ENCODE results near the gene CDKAL1.
"Not testable (repeated sequence)": the region's sequence is repeated elsewhere in the genome, so short reads cannot be mapped to it uniquely, and the experiment has no call there.

CDKAL1 gene

DNA sequence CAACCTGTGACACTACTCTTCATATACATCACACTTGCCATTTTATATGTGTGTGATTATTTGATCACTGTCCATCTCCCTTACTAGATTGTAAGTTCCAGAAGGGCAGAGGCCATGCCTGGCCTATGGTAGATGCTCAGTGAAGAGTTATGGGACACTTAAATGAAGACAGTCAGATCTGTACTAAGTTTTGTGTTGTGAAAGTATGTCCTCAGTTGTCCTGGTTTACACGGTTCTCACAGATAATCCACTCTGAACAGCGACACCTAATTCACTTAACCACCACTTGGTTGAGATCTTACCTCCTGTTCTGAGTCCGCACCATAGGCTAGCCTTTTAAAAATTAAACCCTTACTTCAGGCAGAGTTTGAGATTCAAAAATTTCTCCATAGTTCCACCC, 625.2 kb downstream of the CDKAL1 start:
- no peak for DNase-seq

DNA sequence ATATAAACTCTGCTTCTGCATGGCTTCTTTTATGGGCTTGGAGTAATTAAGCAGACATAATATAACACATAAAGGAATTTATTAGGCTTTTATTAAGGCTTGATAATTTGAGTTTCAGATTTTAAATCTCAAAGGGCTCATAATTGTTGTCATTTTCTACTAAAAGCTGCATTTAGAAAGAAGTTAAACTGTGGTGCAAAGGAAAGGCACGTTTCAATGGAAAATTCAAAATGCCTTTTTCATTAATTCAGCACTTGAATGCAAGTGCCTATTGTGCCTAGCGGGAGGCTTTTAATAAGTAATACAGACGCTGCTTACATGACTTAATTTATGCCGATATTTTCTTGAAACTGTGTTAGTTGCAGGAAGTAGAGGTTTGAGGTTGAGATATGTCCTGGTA, 627.5 kb downstream of the CDKAL1 start:
- no peak for DNase-seq

DNA sequence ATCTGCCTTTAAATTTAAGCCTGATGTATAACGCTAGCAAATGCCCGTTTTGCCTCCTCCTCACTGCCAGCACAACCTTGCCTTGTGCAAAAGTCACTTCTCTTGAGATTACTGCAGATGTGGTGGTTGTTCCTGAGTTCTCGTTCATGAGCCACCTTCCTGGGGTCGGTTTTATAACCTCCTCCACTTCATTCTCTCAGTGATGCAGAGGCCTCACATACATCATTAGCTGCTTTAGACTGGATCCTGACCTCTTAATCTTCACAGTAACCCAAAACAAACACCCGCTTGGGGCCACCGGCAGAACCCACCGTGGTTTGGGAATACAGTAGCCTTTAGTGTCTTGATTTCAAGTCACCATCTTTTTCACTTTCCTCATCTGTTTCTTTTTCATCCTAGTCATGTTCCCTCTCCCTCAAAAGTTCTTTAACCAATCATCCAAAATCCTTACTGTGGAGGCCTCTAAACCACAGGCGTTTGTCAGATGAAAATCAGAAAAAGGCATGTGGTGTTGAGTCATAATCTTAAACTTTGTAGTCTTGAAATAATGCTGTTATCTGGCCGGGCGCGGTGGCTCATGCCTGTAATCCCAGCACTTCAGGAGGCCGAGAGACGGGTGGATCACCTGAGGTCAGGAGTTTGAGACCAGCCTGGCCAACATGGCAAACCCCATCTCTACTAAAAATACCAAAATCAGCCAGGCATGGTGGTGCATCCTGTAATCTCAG, 629.0 kb downstream of the CDKAL1 start:
- peak; percentile 89 for DNase-seq

DNA sequence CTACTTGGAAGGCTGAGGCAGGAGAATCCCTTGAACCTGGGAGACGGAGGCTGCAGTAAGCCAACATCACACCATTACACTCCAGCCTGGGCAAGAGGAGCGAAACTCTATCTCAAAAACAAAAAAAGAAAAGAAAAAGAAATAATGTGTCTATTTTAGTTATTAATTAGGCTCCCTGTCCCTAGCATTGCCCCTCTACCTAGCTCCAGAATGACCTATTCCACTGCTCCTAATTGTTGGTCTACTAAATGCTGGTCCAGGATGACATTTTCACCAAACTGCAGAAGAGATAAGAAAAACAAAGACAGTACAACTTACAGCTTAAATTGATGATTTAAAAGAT, 629.6 kb downstream of the CDKAL1 start:
- DNase-seq: no peak

DNA sequence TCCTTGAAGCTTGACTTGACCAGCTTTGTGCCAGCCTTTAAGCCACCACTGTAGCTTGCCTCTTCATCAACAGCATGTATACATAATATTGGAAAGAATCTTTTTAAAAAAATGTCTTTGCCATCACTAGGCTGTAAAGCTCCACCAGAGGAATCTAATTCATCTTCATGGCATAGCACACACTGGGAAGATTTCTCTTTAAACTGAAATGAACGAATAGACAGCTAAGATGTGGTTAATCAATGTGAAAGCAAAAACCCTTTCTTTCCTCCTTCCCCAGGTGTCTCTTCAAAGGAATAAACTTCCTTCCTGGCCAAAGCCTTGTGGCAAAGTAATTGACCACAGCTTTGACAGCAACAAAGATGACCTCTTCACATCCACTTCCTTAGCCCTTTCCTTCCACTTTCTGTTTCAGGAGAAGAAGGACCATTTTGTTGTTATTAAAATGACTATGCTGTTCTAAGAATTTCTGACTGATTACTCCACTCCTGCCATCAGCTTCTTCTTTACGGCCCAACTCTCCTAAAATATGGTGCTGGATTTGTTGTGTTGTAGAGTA, 630.6 kb downstream of the CDKAL1 start:
- DNase-seq: peak; percentile 71

DNA sequence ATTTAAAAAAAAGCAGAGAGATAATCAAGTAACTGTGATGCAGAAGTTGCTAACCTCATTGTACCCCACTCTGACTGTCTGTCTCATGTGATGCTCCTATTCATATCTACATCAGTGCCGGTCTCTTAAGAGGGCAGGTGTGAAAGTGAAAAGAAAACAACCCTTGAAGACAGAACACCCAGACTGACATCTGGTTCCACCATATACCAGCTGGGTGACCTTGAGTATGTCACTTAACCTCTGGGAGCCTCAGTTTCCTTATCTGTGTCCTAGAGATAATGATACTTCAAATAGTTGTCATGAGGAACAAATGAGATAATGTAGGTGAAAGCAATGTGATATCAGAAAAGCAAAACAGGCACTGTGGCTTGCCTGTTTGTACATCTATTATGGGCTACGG, 632.5 kb downstream of the CDKAL1 start:
- no peak for DNase-seq

DNA sequence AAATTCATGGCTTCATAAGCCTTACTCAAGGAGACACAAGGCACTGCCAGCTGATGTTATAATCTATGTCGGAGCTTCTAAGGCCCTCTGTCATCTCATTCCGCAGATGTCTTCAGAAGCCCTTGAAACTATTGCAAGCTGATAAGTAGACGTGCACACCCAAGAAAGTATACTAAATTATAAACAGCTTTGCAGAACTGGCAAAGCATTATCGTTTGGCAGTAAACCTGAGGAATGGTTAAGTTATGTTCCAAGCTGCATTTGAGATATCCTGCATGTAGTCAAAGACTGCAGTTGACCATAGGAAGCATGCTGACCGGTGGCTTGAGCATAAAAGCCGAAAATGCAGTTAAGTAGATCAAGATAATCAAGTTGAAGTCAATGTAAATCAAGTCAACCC, 633.5 kb downstream of the CDKAL1 start:
- DNase-seq: no peak

DNA sequence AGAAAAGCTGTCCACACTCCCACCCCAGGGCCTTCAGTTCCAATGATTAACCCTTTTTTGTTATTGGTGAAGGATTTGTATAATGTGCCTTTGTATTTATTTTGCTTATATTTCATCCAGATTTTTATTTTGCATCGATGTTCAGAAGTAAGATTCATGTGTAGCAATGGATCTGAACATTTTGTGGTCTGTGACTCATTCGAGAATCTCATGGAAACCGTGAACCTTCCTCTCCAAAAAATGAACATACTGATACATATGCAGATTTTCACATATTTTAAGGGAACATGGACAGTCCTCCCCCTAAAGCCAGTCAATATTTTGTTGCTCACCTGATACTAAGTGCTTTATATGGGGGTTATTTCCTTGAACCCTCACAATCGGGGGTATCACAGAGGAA, 637.5 kb downstream of the CDKAL1 start:
- no peak for DNase-seq

DNA sequence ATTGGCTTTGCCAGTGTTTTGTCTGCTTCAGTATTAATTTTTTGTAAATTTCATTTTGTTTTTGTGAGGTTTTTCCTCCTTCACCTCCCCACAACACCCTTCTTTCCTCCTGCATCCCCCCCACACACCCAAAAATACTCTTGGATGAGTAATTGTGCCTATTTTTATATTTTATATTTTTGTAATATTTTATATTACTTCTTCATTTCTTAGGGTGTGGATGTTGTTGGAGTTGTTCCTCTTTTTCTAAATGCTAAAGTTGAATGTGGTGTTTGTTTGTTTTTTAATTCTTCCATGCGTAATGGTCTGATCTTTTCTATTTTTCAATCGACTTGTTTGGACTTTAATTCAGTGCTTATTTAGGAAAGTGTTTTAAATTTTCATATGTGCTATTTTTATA, 638.8 kb downstream of the CDKAL1 start:
- no peak for DNase-seq

DNA sequence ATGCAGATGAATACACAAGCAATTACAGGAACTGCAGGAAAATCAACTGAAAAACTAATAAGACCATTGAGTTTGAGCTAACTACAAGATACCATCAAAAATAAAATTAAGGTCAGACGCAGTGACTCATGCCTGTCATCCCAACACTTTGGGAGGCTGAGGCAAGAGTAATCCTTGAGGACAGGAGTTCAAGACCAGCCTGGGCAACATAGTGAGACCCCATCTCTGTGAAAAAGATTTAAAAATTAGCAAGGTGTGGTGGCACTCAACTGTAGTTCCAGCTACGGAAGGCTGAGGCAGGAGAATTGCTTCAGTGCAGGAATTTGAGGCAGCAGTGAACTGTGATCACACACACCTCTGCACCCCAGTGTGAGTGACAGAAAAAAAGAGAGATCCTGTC, 639.4 kb downstream of the CDKAL1 start:
- no peak for DNase-seq

DNA sequence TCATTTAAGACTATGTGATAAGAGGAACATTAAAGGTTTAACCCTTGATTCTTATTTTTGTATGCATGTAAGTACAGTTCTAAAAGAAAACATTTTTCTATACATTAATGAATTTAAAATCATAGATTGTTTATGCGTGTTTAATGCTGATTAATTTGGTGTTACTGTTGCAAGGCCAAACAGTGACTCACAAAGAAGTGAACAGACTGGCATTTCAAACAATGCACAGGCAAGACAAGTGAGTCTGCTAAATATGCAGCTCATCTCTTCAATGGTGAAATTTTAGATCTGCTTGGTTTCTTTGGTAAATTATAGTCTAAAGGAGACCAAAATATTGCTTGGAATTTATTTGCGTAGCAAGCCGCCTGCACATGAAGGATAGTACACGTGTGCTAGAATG, 641.9 kb downstream of the CDKAL1 start:
- DNase-seq: no peak

DNA sequence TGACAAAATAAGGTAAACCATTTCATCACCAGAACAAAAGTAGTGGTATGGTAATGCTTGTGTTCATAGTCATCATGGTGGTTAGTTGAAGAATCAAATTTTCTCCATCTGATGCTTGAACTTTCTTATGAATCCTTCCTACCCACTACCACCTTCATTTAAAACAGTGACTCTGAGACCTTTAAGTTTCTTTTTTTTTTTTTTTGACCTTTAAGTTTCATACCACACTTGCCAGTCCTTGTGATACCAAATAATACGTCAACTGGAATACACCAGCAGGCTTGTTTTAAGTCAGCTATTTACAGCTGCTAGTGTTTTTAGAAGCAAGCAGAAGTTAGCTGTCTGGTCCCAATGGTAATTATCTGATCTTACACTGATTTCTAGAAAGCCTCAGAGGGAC, 645.9 kb downstream of the CDKAL1 start:
- DNase-seq: no peak

DNA sequence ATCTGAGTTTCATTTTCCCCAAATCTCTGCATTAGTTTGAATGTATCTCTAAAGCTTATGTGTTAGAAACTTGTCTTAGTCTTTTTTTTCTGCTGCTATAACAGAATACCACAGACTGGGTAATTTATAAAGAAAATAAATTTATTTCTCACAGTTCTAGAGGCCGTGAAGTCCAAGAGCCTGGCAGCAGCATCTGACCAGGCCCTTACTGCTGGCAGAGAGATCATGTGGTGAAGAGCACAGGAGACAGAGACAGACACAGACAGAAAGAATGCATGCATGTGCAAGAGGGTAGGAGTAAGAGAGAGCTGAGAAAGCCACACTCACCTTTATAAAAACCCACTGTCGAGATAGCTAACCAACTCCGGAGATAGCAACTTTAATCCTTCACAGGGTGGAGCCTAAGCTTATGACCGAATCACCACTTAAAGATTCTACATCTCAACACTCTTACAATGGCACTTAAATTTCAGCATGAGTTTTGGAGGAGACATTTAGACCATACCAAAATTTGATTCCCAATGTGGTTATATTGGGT, 646.6 kb downstream of the CDKAL1 start:
- DNase-seq: no peak

DNA sequence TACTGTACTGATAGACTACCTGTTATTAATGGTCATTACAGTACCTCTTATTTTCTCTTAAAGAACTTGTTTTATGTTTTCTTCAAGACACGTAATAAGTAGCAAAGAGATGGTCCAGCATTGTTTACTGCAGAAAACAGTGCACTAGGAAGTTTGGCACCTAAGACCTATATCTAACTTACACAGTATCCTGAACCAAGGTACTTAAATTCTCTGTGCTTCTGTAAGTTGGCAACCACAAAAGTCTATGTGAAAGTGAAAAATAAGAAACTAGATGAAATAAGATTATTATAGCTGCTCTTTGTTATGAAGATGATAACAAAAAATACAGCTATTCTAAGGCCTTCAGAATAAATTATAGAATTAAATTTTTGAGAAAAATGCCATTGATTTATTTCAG, 647.6 kb downstream of the CDKAL1 start:
- DNase-seq: no peak

DNA sequence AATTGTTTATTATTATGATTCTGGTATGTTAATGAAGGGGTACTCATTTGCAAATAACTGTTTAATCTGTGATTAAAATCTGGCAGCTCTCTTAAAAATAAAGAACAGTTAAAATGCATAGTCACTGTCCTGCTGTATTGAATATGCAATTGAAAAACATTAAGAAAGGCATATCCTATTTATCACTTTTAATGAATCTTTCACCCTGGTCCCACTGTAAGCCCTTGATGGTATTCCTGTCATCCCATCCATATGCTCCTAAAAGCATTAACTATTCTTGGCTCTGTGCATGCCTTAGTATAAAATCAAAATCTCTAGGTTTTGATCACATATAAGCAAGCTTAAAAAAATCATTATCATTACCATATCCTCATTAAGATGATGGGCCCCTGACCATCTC, 648.3 kb downstream of the CDKAL1 start:
- DNase-seq: no peak

DNA sequence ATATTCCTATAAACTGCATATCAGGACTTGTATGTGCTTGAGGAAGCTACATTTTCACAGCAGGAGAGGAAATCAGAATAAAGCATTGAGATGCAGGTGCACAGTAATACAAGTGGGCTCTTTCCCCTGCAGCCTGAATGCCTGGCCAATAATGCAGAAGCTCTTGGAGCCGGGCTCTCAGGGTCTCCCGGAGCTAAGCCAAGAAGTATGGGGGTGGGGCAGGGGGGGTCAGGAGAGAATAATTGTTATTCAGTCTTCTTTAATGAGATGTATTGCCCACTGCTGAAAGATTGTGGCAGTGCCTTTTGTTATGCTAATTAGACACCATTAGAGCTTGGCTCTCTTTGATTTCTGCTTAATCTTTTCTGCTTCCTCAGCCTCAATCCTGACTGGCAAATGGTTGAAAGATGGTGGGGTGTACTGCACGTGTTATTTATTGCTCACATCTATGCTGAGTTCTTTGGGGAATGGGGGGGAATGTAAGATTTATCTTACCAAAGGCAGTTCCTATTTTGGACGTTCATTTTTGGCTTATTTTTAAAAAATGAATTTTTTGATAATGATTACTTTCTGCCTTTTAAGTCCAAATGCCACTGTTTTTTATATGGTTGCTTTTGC, 651.7 kb downstream of the CDKAL1 start:
- DNase-seq: no peak

DNA sequence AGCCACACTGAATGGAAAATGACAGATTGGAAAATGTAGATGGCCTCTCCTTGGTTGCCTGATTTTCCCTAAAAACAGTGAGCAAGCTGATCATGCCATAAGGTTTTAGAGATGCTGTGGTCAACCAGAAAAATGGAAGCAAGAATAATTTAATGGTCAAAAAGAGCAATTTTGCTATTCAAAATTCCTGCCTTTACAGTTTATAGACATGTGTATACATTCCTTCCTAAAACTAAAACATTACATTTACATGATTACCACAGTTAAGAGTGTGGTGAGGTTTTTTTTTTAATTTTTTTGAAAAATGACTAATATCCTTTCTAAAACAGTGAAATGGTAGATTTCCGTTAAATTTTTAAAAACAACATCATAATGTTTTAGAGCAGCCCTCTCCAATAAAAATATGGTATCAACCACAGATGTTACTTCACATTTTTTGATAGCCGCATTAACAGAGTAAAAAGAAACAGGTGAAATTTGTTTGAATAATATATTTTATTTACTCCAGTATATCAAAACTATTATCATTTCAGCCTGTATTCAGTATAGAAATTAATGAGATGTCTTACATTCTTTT, 652.3 kb downstream of the CDKAL1 start:
- DNase-seq: no peak

DNA sequence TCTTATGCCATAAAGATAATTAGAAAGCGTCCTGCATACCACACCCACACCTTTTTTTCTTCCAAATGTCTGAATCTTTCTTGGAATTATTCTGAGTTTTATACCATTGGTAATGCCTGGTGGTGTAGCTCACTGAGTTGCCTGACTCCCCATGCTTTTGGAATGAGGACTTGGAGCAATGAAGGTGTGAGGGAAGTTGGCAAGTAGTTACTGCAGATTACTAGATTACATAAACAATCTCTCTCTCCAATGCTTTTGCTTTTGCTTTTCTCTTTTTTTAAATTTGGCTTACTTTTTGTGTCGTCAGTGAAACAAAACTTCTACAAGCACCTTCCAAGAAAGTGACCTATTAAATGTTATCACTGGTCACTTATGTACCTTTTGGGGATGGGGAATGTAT, 653.2 kb downstream of the CDKAL1 start:
- no peak for DNase-seq

DNA sequence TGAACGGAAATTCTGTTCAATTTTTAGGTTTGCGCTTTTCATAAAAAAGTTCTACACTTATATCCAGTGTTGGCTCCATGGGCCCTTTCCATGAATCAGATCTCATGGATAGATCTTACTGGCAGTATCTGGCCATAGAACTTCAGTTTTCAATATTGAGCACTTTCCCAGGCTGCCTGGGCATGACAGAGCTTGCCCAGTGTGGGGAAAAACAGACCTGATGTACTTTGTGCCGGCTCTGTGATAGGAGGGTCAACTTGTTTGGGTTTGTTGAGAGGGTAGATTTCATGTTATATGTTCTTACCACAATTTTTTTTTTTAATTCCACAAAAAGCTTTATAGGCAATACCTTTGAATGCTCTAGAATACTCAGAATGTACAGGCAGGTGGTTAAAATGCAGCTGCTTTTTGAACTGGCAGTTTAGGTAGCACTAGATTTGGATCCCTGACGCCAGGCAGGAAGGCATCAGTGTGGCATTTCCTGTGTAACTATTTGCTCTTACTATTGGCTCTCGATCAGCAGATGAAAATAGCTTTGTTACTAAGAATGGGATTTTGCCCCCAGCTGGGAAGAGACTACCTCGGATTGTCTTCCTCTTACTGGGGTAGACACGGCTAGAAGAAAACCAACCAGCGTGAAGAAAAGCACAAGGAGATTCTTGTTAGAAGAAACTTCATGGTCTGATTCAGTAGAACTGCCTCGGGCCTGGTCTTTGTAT, 654.4 kb downstream of the CDKAL1 start:
- DNase-seq: no peak

DNA sequence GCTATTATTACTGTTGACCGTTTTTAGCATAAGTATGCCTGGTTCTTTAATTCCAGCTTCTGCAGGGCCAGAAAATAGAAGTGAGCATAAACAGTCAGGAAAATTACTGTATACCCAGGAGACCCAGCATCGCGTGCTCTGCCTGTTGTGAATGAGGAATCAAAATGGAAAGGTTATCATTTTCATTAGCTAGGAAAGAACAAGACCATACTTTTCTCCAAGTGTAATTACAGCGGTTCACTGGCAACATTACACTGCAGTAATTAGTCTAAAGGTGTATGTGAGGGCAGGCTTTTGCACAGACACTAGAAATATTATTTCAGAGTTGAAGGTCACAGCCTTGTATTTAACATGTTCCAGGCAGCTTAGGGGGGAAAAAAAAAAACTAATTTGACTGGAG, 655.5 kb downstream of the CDKAL1 start:
- DNase-seq: no peak

DNA sequence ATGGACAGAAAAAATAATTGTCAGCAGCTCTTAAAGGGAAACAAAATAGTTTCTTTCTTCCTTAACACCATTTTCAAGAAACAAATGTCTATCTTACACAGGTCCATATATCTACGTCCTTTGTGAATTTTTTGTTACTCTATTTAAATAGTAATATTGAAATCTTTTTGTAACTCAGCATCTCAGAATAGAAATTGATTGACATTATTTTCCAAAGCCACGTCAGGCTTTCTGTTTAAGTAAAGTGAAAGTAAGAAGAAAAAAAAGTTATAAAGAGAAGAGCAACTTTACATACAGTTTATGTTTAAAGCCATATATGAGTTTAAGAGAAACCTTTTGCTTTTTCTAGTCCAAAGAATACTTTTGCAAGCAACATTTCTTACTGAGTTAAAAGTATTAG, 656.4 kb downstream of the CDKAL1 start:
- peak; percentile 36 for DNase-seq

DNA sequence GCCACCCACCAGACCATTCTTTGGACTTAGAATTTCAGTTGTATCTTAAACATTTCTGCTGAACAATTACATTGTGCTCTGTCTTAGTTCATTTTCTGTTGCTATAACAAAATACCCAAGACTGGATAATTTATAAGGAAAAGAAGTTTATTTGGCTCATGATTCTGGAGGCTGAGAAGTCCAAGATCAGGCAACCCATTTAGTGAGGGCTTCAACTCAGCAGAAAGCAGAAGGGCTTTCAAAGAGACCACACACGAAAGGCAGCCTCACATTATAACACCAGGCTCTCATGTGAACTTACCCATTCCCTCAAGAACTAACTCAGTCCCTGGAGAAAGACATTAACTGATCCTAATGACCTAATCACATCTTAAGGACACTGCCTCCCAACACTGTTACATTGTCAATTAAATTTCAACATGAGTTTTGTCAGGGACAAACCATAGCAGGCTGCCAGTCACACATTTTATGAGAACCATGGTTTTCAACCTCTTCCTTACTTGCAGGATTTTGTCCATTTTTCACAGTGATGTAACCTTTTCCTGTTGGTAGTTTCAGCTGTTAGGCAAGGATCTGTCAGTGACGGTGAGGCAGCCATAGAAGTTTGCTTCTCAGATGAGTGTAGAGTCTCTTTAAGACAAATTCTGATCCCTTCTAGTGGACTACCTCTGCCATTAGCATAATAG, 659.7 kb downstream of the CDKAL1 start:
- DNase-seq: no peak

DNA sequence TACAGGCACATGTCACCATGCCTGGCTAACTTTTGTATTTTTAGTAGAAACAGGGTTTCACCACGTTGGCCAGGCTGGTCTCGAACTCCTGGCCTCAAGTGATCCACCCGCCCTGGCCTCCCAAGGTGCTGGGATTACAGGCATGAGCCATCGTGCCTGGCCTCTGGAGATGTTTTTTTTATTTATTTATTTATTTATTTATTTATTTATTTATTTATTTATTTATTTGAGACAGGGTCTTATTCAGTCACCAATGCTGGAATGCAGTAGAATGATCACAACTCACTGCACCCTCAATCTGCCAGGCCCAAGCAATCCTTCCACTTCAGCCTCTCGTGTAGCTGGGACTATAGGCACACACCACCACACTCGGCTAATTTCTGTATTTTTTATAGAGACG, 661.0 kb downstream of the CDKAL1 start:
- not testable (repeated sequence) for DNase-seq
